Forelimb muscle (tissue), 1 donor: Measurements from ENCODE around the gene NFAM1. TPM values are rescaled to one million over a fixed set of nuclear protein-coding genes. Genes with fewer than 3 reads are reported as not detected.

ENCODE experiments used
- DNase-seq: peaks from one replicate; pipeline ENCODE4 v3.0.0-alpha.2; 2013; ENCODE audit warnings: low read depth
- polyA plus RNA-seq: library from polyadenylated mRNA; unstranded; fragments of 120-200 nt; gene quantifications from one replicate; pipeline ENCODE4 v1.2.1, GENCODE V29; 2013; ENCODE audit not compliant: insufficient read length

Gene NFAM1
- polyA plus RNA-seq, 1 donor, result 0.56 TPM

- DNase-seq, result no peak
Observed at GRCh38 chr22:42439821-42440674, 7.8 kb upstream of the NFAM1 start.

DNA sequence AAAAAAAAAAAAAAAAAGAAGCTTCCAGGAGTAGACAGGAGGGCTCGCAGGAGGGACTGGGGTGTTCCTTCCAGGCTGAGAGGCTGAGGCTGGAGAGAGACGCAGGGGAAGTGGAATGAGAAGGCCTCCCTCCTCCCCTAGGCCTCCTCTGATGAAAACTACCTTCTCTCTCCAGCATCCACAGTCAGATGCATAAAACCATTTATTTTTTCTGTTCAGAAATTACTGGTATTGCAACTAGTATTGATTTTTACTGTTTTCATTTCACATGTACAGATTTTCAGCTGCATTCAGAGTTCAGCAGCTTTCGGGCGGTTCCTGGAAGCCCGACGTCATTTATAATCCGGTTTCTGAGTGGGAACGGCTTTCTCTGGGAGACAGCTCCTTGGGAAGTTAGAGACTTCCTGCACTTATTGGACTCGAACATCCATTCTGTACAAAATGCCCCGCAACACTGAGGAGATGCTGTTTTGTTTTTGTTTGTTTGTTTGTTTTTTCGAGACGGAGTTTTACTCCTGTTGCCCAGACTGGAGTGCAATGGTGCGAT lies 6.9 kb upstream of the NFAM1 start:
- no peak for DNase-seq

- DNase-seq, result no peak
Observed at GRCh38 chr22:42438293-42438650, 6.1 kb upstream of the NFAM1 start.

- DNase-seq, result no peak
Observed at GRCh38 chr22:42437488-42438292, 5.5 kb upstream of the NFAM1 start.

GRCh38 chr22:42436404-42436803 lies 4.2 kb upstream of the NFAM1 start:
- DNase-seq, result no peak

- DNase-seq, result no peak
Observed at GRCh38 chr22:42434748-42435425, 2.7 kb upstream of the NFAM1 start.

- no peak for DNase-seq
Observed at GRCh38 chr22:42433754-42434682, 1.8 kb upstream of the NFAM1 start.

DNA sequence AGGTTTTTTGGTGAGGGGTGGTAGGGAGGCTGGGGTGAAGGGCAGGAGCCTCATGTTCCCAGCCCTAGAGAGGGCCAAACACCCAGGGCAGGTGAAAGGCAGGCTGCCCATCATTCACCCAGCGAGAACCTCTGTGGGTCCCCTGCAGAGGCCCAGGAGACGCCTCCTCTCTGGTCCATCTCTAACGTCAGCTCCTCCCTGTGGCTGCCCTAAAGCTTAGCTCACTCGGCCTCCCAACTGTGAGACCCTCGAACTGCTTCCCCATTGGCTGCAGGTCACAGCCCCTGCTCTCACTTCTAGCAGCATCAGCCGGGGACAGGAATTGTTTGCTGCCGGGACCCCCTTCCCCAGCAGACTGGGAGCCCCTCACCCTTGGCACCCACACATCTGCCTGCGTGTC lies 615 bp upstream of the NFAM1 start:
- DNase-seq, result no peak

GRCh38 chr22:42431401-42432019 lies 693 bp downstream of the NFAM1 start:
- DNase-seq, result no peak

- DNase-seq, result no peak
Observed at GRCh38 chr22:42430528-42431125, 1.6 kb downstream of the NFAM1 start.

- DNase-seq, result no peak
Observed at GRCh38 chr22:42428760-42429159, 3.4 kb downstream of the NFAM1 start.

DNA sequence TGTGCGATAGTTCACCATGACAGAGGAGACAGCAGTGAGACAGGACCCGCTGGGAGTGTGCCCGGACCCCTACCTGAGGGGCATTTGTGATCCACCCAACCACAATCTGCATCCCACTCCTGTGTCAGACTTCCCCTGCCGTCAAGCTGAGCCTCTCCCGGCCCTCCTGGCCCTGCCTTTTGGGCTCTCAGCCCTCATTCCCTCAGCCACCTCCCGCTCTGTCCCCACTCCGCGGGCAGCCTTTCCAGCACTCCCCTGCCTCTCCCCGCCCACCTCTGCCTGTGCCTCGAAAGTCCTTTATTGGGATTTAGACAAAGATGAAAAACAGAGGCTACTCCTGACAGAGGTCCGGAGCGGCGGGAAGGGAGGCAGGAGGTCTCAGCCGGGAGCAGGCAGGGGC lies 4.2 kb downstream of the NFAM1 start:
- no peak for DNase-seq

DNA sequence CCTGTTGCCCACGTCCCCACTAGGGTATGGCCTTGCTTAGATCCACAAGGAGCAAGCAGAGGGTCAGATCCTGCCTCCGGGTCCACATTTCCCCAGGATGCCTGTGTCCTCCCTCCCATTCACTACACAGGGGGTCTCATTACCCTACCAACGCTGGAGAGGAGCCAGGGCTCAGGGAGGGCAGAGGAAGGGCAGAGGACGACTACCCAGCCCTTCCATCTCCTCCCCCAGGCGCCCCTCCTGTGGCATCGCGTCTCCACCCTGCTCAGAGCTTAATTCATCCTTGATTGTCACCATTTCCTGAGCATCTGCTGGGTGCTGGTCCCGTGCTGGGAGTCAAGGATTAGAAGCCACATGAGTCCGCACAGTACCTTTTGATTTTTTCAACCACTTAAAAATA lies 5.0 kb downstream of the NFAM1 start:
- DNase-seq, result no peak

DNA sequence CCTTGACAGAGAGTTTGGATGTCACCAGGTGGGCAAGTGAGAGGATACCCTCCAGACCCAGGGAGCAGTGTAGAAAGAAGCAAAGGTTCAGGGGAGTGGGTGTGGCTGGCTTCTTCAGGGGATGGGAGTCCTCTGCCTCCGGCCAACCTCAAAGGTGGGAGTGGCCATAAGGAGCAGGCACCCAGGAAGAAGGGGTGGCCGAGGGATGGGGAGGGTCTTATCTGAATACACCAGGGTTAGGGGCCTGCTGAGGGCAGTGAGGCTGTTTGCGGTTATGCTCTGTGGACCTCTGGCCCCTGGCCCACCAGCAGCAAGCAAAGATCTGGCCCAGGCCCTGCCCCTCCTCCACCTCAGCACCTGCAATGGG lies 6.2 kb downstream of the NFAM1 start:
- no peak for DNase-seq

DNA sequence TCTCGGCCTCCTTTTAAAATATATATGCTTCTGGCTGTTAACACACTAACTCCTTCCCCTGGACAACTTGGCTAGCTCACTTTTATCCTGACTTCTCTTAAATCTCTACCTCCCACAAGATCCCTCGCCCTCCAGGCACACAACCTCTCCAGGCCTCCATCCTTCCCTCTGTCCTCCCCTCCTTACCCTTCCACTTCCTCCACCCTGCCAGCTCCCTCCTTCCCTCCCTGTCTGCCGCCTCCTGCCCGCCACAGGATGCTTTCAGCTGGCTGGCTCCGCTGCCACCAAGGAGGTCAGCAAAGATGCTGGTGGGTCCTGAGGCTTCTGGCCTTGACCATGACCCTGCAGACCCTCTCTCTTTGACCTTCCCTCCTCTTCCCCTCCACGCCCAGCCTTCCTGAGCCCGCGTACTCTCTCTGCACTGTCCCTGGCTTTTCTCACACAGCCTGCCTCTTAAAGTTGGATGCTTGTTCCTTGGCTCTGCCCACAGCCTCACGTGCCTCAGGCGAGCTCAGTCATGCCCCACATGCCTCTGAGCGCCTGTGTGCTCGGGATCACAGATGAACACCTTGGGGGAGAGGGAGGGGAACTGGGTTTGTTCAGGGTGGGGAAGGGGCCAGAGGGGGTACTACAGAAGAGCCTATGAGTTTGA lies 6.7 kb downstream of the NFAM1 start:
- no peak for DNase-seq

GRCh38 chr22:42419243-42419881 lies 12.8 kb downstream of the NFAM1 start:
- DNase-seq, result no peak

DNA sequence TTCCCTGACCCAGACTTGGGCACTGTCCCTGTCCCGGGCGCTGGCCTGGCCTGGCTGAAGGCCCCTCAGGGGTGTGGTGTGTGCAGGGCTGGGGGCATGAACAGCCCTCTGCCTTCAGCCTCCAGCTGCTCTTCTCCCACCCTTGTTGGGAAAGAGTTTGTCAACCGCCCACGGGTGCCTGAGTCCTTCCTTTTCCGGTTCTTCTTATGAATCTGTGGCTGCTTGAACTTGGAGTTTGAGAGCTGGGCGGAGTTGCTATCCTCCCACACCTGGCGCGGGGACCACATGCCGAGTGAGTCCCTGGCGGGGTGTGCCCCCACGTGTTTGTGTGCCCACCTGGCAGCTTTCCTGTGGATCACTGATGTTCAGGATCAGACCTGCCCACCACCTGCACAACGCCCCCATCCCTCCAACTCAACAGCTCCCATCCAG lies 13.4 kb downstream of the NFAM1 start:
- DNase-seq, result no peak

DNA sequence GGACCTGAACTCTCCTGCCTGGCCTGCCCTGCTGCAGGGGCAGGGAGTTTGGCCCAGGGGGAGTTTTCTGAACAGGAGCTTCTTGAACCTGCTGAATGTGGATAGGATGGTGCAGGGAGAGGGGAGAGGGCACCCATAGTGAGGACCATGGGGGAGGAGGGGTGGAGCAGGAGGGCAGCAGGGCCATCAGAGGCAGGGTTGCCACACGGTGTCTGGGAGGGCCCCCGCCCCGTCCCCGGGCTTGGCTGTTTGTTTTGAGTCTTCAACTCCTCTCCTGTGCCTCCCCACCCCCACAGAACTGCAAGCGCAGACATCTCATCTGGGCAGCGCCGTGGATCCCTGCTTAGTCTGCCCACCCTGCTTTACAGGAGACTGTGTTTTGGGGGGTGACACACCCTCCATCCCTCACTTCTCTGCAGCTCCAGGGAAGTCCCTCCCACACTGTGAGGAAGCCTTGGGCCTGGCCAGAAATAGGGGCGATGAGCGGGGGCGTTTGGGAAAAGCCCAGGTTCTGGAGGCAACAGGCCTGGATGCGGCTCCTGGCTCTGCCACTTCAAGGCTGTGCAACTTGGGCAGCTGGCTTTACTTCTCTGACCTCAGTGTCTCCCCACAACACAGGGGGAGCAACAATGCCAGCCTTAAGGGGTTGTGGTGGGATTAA lies 14.4 kb downstream of the NFAM1 start:
- DNase-seq, result no peak
